SJSA1 (cell line): ENCODE data around the gene MAST3. TPM values are rescaled to one million over a fixed set of nuclear protein-coding genes. Genes with fewer than 3 reads are reported as not detected.

Experiments used
- DNase-seq, 2 experiments: peaks; one replicate each; pipeline ENCODE4 v3.0.0-alpha.2; 2015 to 2020; ENCODE audit warnings: low spot score in 2 of 2, low read depth in 1 of 2
- H3K27ac ChIP-seq: fragments of 250-450 bp; sonication (Bioruptor Pico); 2 replicates; pipeline ENCODE4 v1.5.1; 2020; ENCODE audit warnings: mild to moderate bottlenecking, moderate library complexity
- H3K27me3 ChIP-seq: fragments of 250-450 bp; sonication (Bioruptor Pico); replicated peaks from 2 replicates; pipeline ENCODE4 v1.5.1; 2020; ENCODE audit warnings: mild to moderate bottlenecking, moderate library complexity
- H3K36me3 ChIP-seq: fragments of 250-450 bp; sonication (Bioruptor Pico); 2 replicates; pipeline ENCODE4 v1.5.1; 2020; ENCODE audit warnings: mild to moderate bottlenecking
- H3K4me1 ChIP-seq: fragments of 250-450 bp; sonication (Bioruptor Pico); replicated peaks from 2 replicates; pipeline ENCODE4 v1.6.1; 2021; ENCODE audit warnings: mild to moderate bottlenecking
- H3K4me3 ChIP-seq: fragments of 250-450 bp; sonication (Bioruptor Pico); 2 replicates; pipeline ENCODE4 v1.5.1; 2020; ENCODE audit warnings: mild to moderate bottlenecking
- H3K9me3 ChIP-seq: fragments of 250-450 bp; sonication (Bioruptor Pico); replicated peaks from 2 replicates; pipeline ENCODE4 v1.5.1; 2020; ENCODE audit warnings: mild to moderate bottlenecking
- total RNA-seq: library from RNA; depleted of rRNA; stranded (reverse); fragments of >200 nt; shearing (Covaris generic); gene quantifications from 2 replicates; pipeline ENCODE4 v1.2.3, GENCODE V29; 2014

MAST3 gene
- total RNA-seq, 1 experiment from 2014 or later = 2.3 TPM

GRCh38 chr19:18171605-18172327 lies 74.2 kb downstream of the MAST3 start:
- Histone ChIP-seq H3K27me3 (no peaks in the 10 kb centered on the region), H3K4me1 (peaks cover 12% of the 10 kb centered on the region), H3K9me3 (no peaks in the 10 kb centered on the region), H3K27ac (no peak overlapping the region), H3K4me3 (no peak overlapping the region), H3K36me3 (peaks cover 23% of the 10 kb centered on the region)
- no peak for DNase-seq

- no peaks in the 10 kb centered on the region for H3K27me3 ChIP-seq
- no peak for DNase-seq
- no peak overlapping the region for H3K4me3 ChIP-seq
- H3K9me3 ChIP-seq = no peaks in the 10 kb centered on the region
- no peak overlapping the region for H3K27ac ChIP-seq
- peaks cover 12% of the 10 kb centered on the region for H3K4me1 ChIP-seq
- H3K36me3 ChIP-seq = peaks cover 19% of the 10 kb centered on the region
Observed at GRCh38 chr19:18172331-18173053, 74.9 kb downstream of the MAST3 start.

GRCh38 chr19:18173054-18173571 lies 75.5 kb downstream of the MAST3 start:
- DNase-seq = no peak
- H3K4me3 ChIP-seq = no peak overlapping the region
- H3K27me3 ChIP-seq = no peaks in the 10 kb centered on the region
- H3K4me1 ChIP-seq = peaks cover 12% of the 10 kb centered on the region
- H3K36me3 ChIP-seq = peaks cover 13% of the 10 kb centered on the region
- no peaks in the 10 kb centered on the region for H3K9me3 ChIP-seq
- H3K27ac ChIP-seq = no peak overlapping the region

GRCh38 chr19:18173572-18174288 lies 76.2 kb downstream of the MAST3 start, which contains the start of gene IFI30:
IFI30 (plus strand) TSS chr19:18173813; CDS start chr19:18173842, 29 bp downstream.
- DNase-seq = peak in 1 of 2 experiments; percentile 29
- peaks cover 12% of the 10 kb centered on the region for H3K4me1 ChIP-seq
- no peaks in the 10 kb centered on the region for H3K9me3 ChIP-seq
- peak within 1 kb of the TSS; percentile 41 for H3K4me3 ChIP-seq
- H3K27ac ChIP-seq = no peak within 1 kb of the TSS
- no peaks in the 10 kb centered on the region; the same call in 1 of the 2 replicates for H3K27me3 ChIP-seq
- H3K36me3 ChIP-seq = peaks cover 7% of the 10 kb centered on the region

GRCh38 chr19:18174983-18175382 lies 77.4 kb downstream of the MAST3 start:
- H3K4me3 ChIP-seq = no peak overlapping the region
- H3K9me3 ChIP-seq = no peaks in the 10 kb centered on the region
- H3K27ac ChIP-seq = no peak overlapping the region
- DNase-seq = no peak
- no peaks in the 10 kb centered on the region for H3K36me3 ChIP-seq
- H3K4me1 ChIP-seq = peaks cover 12% of the 10 kb centered on the region
- H3K27me3 ChIP-seq = peaks cover 3% of the 10 kb centered on the region

- H3K27me3 ChIP-seq = peaks cover 15% of the 10 kb centered on the region
- H3K4me1 ChIP-seq = peaks cover 12% of the 10 kb centered on the region
- no peak overlapping the region for H3K27ac ChIP-seq
- DNase-seq = no peak
- no peaks in the 10 kb centered on the region for H3K9me3 ChIP-seq
- no peaks in the 10 kb centered on the region for H3K36me3 ChIP-seq
- no peak overlapping the region for H3K4me3 ChIP-seq
Observed at GRCh38 chr19:18176367-18177310, 79.1 kb downstream of the MAST3 start.

- no peaks in the 10 kb centered on the region for H3K9me3 ChIP-seq
- H3K27ac ChIP-seq = no peak overlapping the region
- H3K4me3 ChIP-seq = no peak overlapping the region
- H3K4me1 ChIP-seq = no peaks in the 10 kb centered on the region
- DNase-seq = no peak
- no peaks in the 10 kb centered on the region for H3K36me3 ChIP-seq
- peaks cover 31% of the 10 kb centered on the region for H3K27me3 ChIP-seq
Observed at GRCh38 chr19:18179957-18180356, 82.4 kb downstream of the MAST3 start.

- Histone ChIP-seq H3K27me3 (peaks cover 32% of the 10 kb centered on the region), H3K9me3 (no peaks in the 10 kb centered on the region), H3K4me1 (no peaks in the 10 kb centered on the region), H3K27ac (no peak overlapping the region), H3K4me3 (no peak overlapping the region), H3K36me3 (no peaks in the 10 kb centered on the region)
- DNase-seq = no peak
Observed at GRCh38 chr19:18183529-18183928, 86.0 kb downstream of the MAST3 start.

GRCh38 chr19:18185538-18185937 lies 88.0 kb downstream of the MAST3 start:
- Histone ChIP-seq H3K4me1 (no peaks in the 10 kb centered on the region), H3K27ac (no peak overlapping the region), H3K4me3 (no peak overlapping the region), H3K36me3 (no peaks in the 10 kb centered on the region), H3K27me3 (peaks cover 24% of the 10 kb centered on the region), H3K9me3 (no peaks in the 10 kb centered on the region)
- DNase-seq = no peak

GRCh38 chr19:18190278-18190677 lies 92.7 kb downstream of the MAST3 start:
- peaks cover 3% of the 10 kb centered on the region; the same call in 1 of the 2 replicates for H3K36me3 ChIP-seq
- no peaks in the 10 kb centered on the region; the same call in 1 of the 2 replicates for H3K27me3 ChIP-seq
- no peaks in the 10 kb centered on the region for H3K9me3 ChIP-seq
- no peak overlapping the region for H3K4me3 ChIP-seq
- H3K27ac ChIP-seq = no peak overlapping the region
- DNase-seq = no peak
- H3K4me1 ChIP-seq = peaks cover 9% of the 10 kb centered on the region

GRCh38 chr19:18191640-18192062 lies 94.1 kb downstream of the MAST3 start:
- Histone ChIP-seq H3K4me1 (peaks cover 9% of the 10 kb centered on the region), H3K4me3 (peak overlapping the region; percentile 38), H3K27ac (no peak overlapping the region), H3K27me3 (no peaks in the 10 kb centered on the region), H3K9me3 (no peaks in the 10 kb centered on the region), H3K36me3 (peaks cover 9% of the 10 kb centered on the region)
- DNase-seq = no peak

GRCh38 chr19:18192673-18193387 lies 95.3 kb downstream of the MAST3 start, which contains the start of gene MPV17L2:
MPV17L2 (plus strand) TSS chr19:18193218; CDS start chr19:18193282, 64 bp downstream.
- Histone ChIP-seq H3K4me1 (peaks cover 9% of the 10 kb centered on the region), H3K27me3 (no peaks in the 10 kb centered on the region), H3K27ac (peak within 1 kb of the TSS; percentile 10), H3K36me3 (peaks cover 9% of the 10 kb centered on the region), H3K9me3 (no peaks in the 10 kb centered on the region), H3K4me3 (peak within 1 kb of the TSS; percentile 77)
- peak; percentile 99 for DNase-seq
